ENCODE data around the gene GOLGA8H.
A peak's percentile ranks its signal among the peaks of the same experiment; 100 is the strongest.
"Not testable (repeated sequence)": the region's sequence is repeated elsewhere in the genome, so short reads cannot be mapped to it uniquely, and the experiment has no call there.

The GOLGA8H gene, protein sequence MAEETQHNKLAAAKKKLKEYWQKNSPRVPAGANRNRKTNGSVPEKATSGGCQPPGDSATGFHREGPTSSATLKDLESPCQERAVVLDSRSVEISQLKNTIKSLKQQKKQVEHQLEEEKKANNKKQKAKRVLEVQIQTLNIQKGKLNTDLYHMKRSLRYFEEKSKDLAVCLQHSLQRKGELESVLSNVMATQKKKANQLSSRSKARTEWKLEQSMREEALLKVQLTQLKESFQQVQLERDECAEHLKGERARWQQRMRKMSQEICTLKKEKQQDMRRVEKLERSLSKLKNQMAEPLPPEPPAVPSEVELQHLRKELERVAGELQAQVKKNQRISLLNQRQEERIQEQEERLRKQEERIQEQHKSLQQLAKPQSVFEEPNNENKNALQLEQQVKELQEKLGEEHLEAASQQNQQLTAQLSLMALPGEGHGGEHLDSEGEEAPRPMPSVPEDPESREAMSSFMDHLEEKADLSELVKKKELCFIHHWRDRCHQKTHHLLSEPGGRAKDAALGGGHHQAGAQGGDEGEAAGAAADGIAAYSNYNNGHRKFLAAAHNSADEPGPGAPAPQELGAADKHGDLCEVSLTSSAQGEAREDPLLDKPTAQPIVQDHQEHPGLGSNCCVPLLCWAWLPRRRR

DNA sequence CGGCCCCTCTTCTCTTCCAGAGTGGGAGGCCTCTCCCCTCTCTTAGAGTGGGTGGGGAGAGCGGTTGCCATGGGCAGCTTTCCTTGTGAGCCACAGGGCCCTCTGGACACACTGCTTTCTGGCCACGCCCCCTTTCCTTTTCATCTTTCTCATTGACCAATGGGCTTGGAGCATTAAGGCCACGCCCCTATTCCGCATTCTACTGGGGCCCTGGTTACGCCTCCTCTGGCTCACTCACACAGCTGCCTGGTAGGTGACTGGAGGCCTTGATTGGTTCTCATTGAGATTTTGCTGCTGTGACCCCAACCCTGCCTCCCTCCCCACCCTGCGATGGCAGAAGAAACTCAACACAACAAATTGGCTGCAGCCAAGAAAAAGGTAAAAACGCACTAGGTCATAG, at the start of gene GOLGA8H:
TSS of gene GOLGA8H (plus strand) at position 233 of the 400 bp plus-strand sequence. CDS start at position 331, 98 bp downstream.
- not testable (repeated sequence) for DNase-seq

DNA sequence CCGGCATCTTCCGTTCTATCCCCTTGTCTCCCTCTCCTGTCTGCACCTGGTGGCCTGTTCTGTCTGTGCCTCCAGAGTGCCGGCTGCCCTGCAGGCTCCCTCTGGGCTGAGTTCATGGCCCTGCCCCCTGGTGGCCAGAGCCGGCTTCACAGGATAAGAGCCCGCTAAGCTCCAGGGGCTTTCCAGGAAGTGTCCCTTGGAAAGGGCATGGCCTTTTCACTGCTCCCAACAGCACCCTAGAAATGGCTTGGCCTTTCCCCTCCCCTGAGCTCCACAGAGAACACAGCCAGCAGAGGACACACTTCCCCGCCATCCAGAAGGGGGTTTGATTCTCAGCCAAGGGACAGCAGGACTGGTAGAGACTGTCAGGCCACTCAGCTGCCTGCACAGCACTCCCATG, 36.9 kb upstream of the GOLGA8H start:
- peak; percentile 0 for DNase-seq

DNA sequence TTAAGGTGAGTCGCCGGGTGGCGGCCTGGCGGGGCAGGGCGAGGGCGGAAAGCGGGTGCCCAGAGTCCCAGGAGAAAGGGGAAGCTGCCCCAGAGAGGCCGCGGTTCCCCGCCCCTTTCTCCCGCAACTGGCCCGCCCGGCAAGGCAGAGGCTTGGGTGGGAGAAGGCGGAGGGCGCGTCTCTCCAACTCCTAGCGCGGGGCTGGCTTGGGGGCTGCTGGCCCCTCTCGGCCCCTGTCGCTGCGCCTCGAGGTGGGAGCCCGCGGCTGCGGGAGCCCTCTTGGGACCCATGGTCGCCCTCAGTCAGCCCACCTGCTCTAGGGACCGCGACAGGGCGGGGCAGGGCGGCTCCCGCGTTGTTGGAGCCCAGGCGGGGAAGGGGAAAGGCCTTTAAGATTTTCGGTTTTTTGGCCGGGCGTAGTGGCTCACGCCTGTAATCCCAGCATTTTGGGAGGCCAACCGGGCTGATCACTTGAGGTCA, 30.8 kb upstream of the GOLGA8H start:
- DNase-seq, result not testable (repeated sequence)

DNA sequence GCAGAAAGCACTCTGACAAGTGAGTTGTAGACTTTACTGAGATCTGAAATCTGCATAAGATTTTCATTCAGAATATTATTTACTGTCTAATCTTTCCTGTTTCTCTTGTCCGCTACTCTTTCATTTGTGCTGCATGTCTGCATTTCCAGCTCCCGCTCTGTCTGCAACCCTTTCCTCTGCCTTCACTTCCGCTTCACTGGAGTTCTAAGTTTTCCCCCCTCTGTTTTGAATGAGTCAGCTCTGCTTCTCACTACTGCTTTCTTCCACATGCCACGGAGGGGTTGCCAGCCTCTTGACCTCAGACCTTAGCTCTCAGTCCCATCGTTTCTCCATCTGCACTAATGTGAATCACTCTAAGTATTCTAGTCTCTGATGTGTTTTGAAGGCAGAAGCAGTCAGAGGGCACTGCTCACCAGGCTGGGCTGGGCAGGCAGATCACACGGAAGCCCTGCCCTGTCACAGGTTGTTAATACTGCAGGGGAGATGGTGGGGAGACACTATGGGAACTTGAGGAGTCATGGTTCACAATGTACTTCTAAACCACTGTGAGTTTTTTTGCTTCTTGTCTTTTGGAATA, 24.3 kb upstream of the GOLGA8H start:
- DNase-seq, result not testable (repeated sequence)

DNA sequence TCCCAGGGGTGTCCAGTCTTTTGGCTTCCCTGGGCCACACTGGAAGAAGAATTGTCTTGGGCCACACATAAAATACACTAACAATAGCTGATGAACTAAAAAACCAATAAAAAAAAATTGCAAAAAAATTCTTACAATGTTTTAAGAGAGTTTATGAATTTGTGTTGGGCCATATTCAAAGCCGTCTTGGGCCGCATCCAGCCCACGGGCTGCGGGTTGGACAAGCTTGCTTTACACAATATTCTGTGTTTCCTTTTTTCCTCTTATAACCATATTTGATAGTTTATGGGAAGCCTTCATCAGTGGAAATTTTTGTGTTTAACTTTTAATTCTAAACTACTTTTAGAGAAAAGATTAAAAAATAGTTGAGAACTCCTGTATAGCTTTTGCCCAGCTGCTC, 23.1 kb upstream of the GOLGA8H start:
- DNase-seq, result not testable (repeated sequence)

DNA sequence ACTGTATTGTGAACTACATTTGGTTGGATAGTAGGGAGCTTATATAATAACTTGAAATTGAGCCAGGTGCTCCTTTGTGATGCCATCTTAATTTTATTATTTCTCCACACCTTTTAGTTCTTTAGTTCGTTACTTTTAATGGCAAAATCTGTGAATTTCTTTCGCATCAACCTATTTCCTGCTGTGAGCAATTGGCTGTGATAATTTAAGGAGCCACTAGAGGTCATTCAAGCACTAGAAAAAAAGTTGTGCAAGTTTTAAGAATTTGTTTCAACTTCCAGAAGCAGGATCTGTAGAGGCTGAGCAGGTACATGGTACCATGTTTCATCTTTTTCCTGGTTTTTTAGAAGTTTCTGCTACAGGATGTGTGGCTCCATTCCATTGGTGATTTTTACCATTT, 4.9 kb upstream of the GOLGA8H start:
- DNase-seq, result not testable (repeated sequence)

DNA sequence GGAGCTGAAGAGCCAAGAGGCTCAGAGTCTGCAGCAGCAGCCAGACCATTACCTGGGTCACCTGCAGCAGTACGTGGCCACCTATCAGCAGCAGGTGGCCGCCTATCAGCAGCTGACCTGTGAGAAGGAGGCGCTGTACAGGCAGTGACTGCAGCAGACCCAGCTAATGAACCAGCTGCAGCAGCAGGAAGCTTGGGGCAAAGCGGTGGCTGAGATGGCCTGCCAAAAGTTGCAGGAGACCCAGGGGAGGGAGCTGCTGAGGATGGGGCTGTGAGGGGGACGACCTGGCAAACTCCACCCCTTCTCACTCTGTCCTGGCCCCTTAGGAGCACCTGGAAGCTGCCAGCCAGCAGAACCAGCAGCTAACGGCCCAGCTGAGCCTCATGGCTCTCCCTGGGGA, 8.4 kb downstream of the GOLGA8H start:
- DNase-seq, result not testable (repeated sequence)

DNA sequence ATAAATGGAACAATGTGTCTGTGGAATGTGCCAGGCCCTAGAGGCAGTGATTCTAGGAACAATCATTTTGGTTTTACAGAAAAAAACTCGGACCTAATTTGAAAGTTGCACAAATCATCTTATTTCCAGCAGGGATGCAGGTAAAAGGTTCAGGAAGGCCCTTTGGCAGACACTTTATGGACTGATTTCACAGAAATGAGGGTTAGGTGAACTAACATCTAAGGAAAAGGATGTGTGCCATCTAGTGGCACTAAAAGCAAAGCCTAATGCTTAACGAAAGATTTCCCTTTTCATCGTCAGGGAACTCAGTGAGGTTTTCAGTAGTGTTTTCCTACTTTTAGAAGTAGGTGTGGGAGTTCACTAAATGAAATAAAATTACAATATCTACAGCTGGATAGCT, 17.5 kb downstream of the GOLGA8H start:
- DNase-seq, result peak; percentile 31

DNA sequence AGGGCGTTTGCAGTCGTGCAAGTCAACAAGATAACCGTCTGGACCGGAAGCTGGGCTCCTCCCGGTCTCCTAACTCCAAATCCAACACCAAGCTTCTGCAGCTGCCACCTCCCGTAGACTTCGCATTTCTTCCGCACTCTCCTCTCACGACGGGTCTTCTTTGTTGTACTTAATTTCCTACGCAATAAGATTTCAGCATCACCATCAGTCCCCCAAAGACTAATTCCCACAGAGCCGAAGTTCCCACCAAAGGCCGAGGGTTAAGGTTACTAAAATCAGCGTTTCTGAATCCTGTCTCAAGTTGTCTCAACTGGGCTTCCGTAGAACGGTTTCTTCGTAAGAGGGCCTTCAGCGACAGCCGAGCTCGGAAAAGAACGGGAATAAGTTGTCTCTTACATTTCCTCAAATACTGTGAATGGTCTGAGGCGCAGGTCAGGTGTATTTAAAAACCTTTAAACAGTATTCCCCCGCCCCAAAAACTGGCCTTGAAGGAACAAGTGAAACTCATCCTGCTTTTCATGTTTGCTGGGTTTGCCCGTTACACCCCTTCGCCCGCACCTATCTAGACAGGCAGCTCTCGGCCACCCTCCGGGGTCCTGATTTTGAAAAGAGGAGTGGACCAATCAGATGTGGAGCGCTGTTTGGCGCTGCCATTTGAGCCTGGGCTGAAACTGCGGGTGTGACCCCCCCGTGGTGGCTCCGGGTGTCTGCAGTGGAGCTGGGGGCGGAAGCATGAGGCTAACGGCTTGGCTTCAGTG, 21.8 kb downstream of the GOLGA8H start, which contains the start of gene ARHGAP11B:
TSS of gene ARHGAP11B (plus strand) at position 693 of the 758 bp plus-strand sequence.
- peak; percentile 98 for DNase-seq

DNA sequence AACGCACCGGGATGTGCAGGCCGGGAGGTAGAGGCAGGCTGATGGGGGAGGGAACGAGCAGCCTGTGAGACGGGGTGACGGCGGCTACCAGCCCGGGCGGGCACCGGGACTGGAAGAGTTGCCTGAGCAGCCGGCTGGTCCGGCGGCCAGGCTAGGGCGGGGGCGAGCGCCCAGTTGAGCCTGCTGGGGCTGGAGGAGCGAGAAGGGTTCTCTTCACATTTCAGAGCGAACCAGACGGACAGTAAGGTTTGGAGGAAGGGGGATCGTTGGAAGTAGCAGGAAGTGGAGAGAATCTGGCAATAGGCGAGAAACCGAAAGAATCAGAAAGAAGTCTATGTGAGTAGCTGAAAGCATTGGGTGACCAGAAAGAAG, 22.4 kb downstream of the GOLGA8H start:
- DNase-seq, result not testable (repeated sequence)

DNA sequence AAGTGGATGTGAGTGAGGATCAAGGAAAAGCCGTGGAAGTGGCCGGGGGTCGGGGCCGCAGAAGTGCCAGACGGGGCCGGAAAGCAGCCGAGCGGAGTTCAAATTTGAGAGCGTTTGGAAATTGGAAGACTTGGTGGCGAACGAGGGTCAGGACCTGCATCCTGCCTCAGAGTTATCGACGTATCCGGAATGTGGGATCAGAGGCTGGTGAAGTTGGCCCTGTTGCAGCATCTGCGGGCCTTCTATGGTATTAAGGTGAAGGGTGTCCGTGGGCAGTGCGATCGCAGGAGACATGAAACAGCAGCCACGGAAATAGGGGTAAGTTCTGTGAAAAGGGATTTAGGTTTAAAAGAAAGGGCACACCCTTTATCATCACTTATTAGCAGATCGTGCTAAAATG, 22.8 kb downstream of the GOLGA8H start:
- DNase-seq, result not testable (repeated sequence)

DNA sequence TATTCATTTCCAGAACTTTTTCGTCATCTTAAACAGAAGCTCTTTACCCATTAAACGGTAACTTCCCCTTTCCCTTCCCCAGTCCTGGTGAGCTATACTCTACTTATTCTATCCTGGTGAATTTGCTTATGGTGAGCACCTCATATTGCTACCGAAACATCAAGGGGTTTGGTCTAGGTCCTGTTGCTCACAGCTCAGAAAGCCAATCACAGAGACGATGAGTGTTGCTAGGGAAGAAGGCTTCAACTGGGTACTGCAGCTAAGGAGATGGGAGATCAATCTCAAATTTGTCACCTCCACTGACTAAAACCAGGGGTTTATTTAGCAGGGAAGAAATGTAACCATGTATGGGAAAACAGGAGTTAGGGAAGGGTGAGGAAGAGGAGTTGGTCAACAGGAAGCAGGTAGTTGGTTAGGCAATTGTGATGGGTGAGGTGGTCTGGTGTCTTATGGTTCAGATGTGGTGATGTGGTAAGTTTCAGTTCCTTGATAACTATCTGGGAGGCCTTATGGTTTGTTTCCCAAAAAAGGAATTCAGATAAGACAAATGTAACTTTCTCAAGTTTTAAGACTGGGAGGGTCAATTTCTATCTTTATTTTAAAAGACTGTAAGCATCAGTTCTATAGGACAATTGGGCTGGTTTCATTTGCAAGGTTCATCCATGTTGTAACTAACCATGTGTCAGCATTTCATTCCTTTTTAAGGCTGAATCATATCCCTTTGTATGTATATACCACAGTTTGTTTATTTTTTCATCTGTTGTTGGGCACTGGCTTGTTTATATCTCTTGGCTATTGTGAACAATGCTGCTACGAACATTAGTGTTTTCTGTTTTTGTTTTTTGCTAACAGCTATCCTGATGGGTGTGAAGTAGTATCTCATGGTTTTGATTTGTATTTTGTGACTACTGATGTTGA, 46.4 kb downstream of the GOLGA8H start:
- no peak for DNase-seq

DNA sequence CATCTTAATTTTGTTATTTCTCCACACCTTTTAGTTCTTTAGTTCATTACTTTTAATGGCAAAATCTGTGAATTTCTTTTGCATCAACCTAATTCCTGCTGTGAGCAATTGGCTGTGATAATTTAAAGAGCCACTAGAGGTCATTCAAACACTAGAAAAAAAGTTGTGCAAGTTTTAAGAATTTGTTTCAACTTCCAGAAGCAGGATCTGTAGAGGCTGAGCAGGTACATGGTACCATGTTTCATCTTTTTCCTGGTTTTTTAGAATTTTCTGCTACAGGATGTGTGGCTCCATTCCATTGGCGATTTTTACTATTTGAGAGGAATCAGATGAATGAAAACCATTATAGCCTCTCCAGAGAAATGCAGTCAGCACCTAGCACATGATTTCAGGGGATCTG, 57.3 kb downstream of the GOLGA8H start:
- not testable (repeated sequence) for DNase-seq
